ENCODE data around the gene GALR1.

Gene GALR1

GRCh38 chr18:77314952-77315351 is 65.3 kb downstream of the GALR1 start:
- H3F3A ChIP-seq (ENCODE audit: insufficient read depth, low read length): no peaks in the 10 kb centered on the region
- no peaks in the 10 kb centered on the region for H3K27me3 ChIP-seq (replicated peaks; ENCODE audit: insufficient read depth, low read length)
- DNase-seq: no peak
- no peak overlapping the region for H3K4me3 ChIP-seq (ENCODE audit: low read length)
- no peak overlapping the region for H3K4me2 ChIP-seq (ENCODE audit: low read depth, low read length)
- no peaks in the 10 kb centered on the region for H4K20me1 ChIP-seq (ENCODE audit: insufficient read depth, low read length)
- H3K4me1 ChIP-seq (ENCODE audit: low read length): no peaks in the 10 kb centered on the region
- H3K9me3 ChIP-seq (replicated peaks; ENCODE audit: insufficient read depth, low read length): no peaks in the 10 kb centered on the region
- no peak overlapping the region for H2AFZ ChIP-seq (ENCODE audit: low read length)
- no peaks in the 10 kb centered on the region for H3K9me2 ChIP-seq (replicated peaks; ENCODE audit: insufficient read depth, low read length)
- no peak overlapping the region for H3K9ac ChIP-seq (ENCODE audit: low read length)
- TF ChIP-seq EZH2 (optimal IDR thresholded peaks at IDR 0.05; ENCODE audit: low read depth, low read length): no peak
- TF ChIP-seq EZH2phosphoT487 (IDR thresholded peaks at IDR 0.05; ENCODE audit: low read length): no peak
- no peak for TF ChIP-seq CTCF (IDR thresholded peaks at IDR 0.05; ENCODE audit: low read length)
- H3K27ac ChIP-seq (ENCODE audit: low read length): no peak overlapping the region
- no peaks in the 10 kb centered on the region for H3K36me3 ChIP-seq (replicated peaks; ENCODE audit: insufficient read depth, low read length)
- no peaks in the 10 kb centered on the region for H3K79me2 ChIP-seq (ENCODE audit: low read length)

- H3K9ac ChIP-seq (ENCODE audit: low read length): no peak overlapping the region
- H3K9me2 ChIP-seq (replicated peaks; ENCODE audit: insufficient read depth, low read length): no peaks in the 10 kb centered on the region
- H2AFZ ChIP-seq (ENCODE audit: low read length): no peak overlapping the region
- H3K79me2 ChIP-seq (ENCODE audit: low read length): no peaks in the 10 kb centered on the region
- DNase-seq: no peak
- H3K36me3 ChIP-seq (replicated peaks; ENCODE audit: insufficient read depth, low read length): no peaks in the 10 kb centered on the region
- no peak overlapping the region for H3K4me3 ChIP-seq (ENCODE audit: low read length)
- TF ChIP-seq CTCF (IDR thresholded peaks at IDR 0.05; ENCODE audit: low read length): no peak
- no peak for TF ChIP-seq EZH2 (optimal IDR thresholded peaks at IDR 0.05; ENCODE audit: low read depth, low read length)
- no peak for TF ChIP-seq EZH2phosphoT487 (IDR thresholded peaks at IDR 0.05; ENCODE audit: low read length)
- H4K20me1 ChIP-seq (ENCODE audit: insufficient read depth, low read length): no peaks in the 10 kb centered on the region
- H3F3A ChIP-seq (ENCODE audit: insufficient read depth, low read length): no peaks in the 10 kb centered on the region
- H3K27ac ChIP-seq (ENCODE audit: low read length): no peak overlapping the region
- H3K4me2 ChIP-seq (ENCODE audit: low read depth, low read length): no peak overlapping the region
- H3K27me3 ChIP-seq (replicated peaks; ENCODE audit: insufficient read depth, low read length): no peaks in the 10 kb centered on the region
- no peaks in the 10 kb centered on the region for H3K9me3 ChIP-seq (replicated peaks; ENCODE audit: insufficient read depth, low read length)
- H3K4me1 ChIP-seq (ENCODE audit: low read length): no peaks in the 10 kb centered on the region
These were observed 66.4 kb downstream of the GALR1 start for GRCh38 chr18:77316008-77316407.

GRCh38 chr18:77316641-77317040 is 67.0 kb downstream of the GALR1 start:
- no peaks in the 10 kb centered on the region for H3K9me2 ChIP-seq (replicated peaks; ENCODE audit: insufficient read depth, low read length)
- H3K9ac ChIP-seq (ENCODE audit: low read length): no peak overlapping the region
- DNase-seq: no peak
- no peaks in the 10 kb centered on the region for H3F3A ChIP-seq (ENCODE audit: insufficient read depth, low read length)
- H3K4me3 ChIP-seq (ENCODE audit: low read length): no peak overlapping the region
- no peaks in the 10 kb centered on the region for H3K4me1 ChIP-seq (ENCODE audit: low read length)
- no peaks in the 10 kb centered on the region for H3K36me3 ChIP-seq (replicated peaks; ENCODE audit: insufficient read depth, low read length)
- H3K27ac ChIP-seq (ENCODE audit: low read length): no peak overlapping the region
- no peak overlapping the region for H3K4me2 ChIP-seq (ENCODE audit: low read depth, low read length)
- H4K20me1 ChIP-seq (ENCODE audit: insufficient read depth, low read length): no peaks in the 10 kb centered on the region
- H3K79me2 ChIP-seq (ENCODE audit: low read length): no peaks in the 10 kb centered on the region
- no peaks in the 10 kb centered on the region for H3K27me3 ChIP-seq (replicated peaks; ENCODE audit: insufficient read depth, low read length)
- no peak for TF ChIP-seq EZH2phosphoT487 (IDR thresholded peaks at IDR 0.05; ENCODE audit: low read length)
- TF ChIP-seq CTCF (IDR thresholded peaks at IDR 0.05; ENCODE audit: low read length): no peak
- no peak for TF ChIP-seq EZH2 (optimal IDR thresholded peaks at IDR 0.05; ENCODE audit: low read depth, low read length)
- no peak overlapping the region for H2AFZ ChIP-seq (ENCODE audit: low read length)
- no peaks in the 10 kb centered on the region for H3K9me3 ChIP-seq (replicated peaks; ENCODE audit: insufficient read depth, low read length)
